ENCODE data around the gene SCYGR3.
"Not testable (repeated sequence)": the region's sequence is repeated elsewhere in the genome, so short reads cannot be mapped to it uniquely, and the experiment has no call there.

Gene SCYGR3

DNA sequence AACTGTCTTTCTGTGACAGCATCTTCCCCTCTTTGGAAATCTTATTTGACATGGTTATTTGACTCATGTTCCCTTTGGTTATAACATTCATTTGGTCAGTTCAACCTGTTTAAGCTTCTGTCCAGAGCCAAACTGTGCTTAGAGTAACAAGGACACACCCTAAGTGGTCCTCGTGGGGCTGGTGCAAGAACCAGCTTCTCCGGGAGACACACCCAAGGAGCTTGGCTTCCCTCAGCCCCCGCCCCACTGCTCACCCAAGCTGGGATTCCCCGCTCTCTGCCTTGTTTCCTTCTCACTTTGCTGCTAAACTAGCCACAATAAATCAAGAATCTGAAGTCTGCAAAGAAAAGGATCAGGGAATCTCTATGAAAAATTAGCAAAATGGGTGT, 1.4 kb downstream of the SCYGR3 start:
- no peak for DNase-seq (ENCODE audit: low read depth)

DNA sequence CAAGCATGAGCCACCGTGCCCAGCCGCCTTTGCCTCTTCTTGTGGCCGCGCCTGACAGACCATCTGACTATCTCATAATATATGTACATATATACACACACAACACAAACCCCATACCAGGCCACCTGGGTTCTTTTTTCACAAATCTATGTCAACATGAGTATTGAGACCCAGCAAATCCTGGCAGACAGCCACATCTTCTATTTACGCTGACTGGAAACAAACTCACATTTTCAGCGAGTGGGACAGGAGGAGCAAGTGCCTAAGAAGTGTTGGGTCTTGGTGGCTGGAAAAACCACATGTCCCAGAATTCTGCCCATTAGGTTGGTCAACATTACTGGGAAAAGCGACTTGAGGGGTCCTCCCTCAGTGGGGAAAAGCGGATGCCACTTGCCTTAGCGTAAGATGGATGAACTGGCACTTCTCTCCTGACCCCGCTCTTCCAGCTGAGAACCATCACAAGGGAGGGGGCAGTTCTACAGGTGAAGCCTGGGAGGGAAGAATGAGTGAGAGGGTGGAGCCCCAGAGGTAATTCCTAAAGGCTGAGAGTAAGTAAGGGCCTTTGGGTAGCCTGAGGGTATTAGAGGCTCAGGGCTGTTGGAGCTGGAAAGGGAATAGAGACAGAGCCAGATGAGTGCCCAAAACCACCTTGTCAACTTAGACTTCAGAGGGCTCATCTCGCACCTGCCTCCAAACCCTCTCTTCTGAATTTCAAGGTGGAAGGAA, 1.9 kb downstream of the SCYGR3 start:
- DNase-seq (ENCODE audit: low read depth), result no peak

DNA sequence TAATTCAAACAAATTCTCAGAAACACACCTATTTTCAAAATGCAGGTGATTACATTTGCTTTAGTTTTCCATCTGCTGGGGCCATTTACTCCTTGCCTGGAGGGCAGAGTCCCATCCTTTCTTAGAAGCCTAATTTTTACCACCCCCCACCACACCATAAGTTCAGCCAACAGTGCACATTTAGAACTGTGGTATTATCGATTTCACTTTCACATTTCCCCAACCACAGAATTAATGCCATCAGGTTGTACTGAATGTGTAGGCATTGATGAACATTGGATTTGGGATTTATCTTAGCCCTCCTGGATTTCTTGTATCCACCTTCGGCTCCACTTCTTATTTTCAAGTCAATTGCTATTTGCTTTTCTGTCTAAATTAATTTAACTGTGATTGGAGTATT, 4.5 kb downstream of the SCYGR3 start:
- DNase-seq (ENCODE audit: low read depth), result no peak

DNA sequence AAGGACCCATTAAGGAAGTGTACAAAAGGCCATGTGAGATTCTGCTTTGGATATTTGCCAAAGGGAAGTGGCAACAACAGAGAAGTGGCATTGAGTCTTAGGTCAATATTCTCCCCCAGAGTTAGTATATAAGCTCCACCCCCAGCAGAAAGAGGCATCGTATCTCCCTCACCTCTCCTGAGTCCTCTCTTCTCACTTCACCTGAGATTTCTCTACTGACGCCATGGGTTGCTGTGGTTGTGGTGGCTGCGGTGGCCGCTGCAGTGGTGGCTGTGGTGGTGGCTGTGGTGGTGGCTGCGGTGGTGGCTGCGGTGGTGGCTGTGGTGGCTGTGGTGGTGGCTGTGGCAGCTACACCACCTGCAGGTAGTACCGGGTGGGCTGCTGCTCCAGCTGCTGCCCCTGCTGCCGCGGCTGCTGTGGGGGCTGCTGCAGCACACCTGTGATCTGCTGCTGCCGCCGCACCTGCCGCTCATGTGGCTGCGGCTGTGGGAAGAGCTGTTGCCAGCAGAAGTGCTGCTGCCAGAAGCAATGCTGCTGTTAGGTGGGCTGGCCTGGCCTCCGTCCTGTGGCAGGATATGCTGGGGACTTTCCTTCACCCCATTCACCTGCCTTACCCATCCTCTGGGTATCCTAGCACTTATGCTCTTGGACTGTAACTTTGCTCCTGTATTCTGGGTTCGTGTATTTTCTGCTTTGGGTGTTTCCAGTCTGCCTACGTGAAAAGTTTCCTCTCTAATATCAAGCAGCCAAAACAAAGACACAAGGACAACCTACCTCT, 5.9 kb downstream of the SCYGR3 start:
- no peak for DNase-seq (ENCODE audit: low read depth)

DNA sequence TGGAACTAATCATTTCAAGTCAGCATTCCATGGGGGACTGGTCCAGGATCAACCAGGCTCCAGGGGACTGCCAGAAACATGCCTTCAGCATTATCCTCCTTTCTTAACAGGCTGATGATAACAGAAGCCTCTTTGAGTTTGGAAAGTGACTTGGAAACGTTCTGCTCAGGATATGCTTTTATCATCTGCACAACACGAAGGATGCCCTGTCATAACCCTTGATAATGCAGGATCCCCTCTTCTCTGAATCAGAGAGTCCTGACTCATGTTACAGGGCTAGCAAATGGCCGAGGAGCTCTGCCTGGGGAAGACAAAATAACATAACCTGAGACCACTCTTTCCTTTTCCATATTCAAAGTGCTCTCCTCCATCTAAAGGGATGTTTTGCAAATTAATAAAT, 6.7 kb downstream of the SCYGR3 start:
- DNase-seq (ENCODE audit: low read depth), result no peak

DNA sequence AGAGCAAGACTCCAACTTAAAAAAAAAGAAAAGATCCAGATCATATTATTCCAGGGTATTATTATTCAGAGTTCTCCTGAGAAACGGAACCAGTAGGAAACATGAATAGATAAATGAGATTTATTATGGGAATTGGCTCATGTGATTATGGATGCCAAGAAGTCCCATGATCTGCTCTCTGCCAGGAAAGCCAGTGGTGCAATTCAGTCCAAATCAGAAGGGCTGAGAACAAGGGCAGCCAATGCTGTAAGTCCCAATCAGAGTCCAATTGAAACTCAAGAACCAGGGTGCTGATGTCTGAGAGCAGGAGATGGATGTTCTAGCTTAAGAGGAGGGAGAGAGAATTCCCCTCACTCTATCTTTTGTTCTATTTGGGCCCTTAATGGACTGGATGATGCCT, 8.2 kb downstream of the SCYGR3 start:
- no peak for DNase-seq (ENCODE audit: low read depth)

DNA sequence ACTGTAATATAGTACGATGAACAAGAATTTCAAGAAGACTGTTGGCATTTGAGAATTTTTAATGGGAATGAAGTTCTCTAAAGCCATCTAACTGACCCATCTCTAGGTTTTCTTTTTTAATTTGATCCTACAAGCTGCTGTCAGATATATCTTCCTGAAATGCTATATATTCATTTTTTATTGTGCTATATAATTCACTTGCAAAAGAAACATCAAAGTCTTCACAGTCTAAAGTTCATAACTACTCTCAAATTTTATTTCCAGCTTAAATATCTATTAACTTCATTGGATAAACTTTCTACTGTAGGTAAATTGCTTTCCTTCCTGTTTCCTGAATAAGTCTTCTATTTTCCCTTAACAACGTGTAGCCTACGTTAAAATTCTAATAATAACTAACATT, 12.3 kb downstream of the SCYGR3 start:
- DNase-seq (ENCODE audit: low read depth), result no peak

DNA sequence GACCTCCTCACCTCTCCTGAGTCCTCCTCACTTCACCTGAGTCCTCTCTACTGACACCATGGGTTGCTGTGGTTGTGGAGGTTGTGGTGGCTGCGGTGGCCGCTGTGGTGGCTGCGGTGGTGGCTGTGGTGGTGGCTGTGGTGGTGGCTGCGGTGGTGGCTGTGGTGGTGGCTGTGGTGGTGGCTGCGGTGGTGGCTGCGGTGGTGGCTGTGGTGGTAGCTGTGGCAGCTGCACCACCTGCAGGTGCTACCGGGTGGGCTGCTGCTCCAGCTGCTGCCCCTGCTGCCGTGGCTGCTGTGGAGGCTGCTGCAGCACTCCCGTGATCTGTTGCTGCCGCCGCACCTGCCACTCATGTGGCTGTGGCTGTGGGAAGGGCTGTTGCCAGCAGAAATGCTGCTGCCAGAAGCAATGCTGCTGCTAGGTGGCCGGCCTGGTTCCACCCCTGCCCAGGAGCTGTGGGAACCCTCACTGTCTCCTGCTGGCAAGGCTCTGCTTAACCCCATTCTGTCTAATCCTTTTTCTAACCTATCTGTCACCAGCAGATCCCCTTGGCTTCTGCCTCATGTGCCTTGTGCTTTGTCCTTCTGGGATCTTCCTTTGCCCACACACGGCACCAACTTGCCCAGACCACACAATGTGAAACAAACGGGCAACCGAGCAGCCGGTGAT, 15.7 kb downstream of the SCYGR3 start, which contains the start of gene SCYGR2:
Gene SCYGR2 (plus strand): TSS at position 59 of the 669 bp plus-strand sequence. CDS start 0 bp downstream, at position 59.
- not testable (repeated sequence) for DNase-seq (ENCODE audit: low read depth)

DNA sequence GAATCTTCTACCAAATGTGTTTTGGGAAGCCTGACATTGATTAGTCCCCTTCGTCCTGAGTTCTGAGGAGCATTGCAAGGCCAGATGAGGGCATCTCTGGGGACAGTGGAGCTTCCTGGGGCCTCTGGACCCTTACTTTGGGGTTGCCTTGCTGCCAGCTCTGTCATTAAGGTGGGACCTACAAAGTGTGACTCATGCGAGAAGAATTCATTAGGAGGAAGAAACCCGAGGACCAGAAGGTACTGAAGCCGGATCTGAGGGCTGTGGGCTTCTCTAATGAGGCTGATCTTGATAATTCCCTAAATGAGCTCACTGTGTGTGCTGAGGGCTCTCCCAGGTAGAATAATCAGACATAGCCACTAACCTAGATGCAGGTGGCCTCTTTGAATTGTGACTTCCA, 16.6 kb downstream of the SCYGR3 start:
- DNase-seq (ENCODE audit: low read depth), result no peak

DNA sequence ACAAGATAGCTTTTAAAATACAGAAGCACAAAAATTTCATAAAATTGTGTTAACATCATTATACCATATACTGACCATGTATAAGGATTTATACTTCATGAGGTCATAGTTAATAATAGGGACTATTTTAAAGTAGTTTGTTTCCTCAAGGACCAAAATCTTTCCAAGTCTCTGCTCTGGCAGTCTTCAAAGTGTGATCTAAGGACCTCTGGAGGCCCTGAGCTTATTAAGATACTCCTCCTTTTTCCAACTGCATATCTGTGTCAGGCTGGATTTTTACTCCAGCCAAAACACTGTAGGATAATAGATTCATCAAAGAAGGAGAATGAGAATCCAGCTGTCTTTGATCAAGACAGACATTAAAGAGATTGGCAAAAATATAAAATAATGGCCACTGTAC, 17.6 kb downstream of the SCYGR3 start:
- no peak for DNase-seq (ENCODE audit: low read depth)

DNA sequence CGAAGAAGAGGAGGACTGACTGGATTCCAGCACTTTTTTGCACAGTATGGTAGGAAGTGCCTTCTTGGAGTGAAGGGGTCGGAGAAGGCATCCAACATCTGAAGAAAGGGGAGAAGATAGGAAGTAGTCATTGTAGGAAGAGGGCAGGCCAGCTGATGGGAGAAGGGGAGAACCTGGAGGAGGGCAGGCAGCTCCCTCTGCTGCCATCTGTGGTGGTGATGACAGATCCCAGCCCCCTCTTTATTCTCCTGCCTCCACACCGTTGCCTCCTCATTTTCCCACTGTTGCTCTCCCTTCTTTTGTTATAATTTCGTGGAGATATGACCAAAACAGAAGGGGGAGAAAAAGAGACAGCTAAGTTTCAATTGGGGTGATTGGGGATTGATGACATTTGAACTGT, 18.8 kb downstream of the SCYGR3 start:
- no peak for DNase-seq (ENCODE audit: low read depth)

DNA sequence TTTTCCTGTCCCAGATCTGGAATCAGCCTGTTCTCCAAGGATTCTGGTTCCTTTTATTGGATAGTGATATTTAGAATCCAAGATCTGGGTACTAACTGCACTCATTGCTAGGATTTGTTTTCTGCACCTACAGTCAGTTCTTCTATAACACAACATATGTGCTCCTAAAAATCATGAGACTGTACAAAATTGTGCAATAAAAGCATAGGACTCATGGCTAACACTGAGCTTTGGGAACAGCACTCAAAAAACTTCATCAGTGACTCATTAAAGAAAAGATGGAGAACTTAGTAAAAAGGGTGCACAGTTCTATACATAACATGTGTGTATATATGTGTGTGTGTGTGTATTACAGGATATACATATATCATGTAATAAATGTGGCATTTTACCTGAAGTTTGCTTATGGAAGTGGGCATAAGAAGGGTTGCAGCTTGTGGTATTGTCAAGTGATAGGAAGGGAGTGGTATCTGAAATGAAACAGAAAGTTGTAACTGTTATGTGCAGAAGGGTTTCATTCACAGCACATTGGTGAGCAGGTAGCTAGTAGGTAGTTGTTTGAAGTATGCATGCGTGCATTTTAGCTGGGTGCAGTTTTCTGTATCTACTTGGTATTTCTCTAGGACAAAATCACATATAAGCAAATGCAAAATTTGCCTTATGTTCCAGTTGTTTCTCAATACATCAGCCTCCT, 21.8 kb downstream of the SCYGR3 start:
- DNase-seq (ENCODE audit: low read depth), result no peak

DNA sequence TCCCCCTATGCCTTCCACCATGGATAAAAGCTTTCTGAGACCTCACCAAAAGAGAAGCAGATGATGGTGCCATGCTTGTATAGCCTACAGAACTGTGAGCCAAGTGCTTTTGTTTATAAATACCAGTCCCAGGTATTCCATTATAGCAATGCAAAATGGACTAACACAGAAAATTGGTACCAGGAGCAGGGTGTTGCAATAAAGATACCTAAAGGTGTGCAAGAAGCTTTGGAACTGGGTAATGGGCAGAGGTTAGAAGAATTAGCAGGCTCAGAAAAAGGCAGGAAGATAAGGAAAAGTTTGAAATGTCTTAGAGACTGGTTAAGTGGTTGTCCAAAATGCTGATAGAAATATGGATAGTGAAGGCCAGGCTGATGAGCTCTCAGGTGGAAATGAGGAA, 32.3 kb downstream of the SCYGR3 start:
- no peak for DNase-seq (ENCODE audit: low read depth)

DNA sequence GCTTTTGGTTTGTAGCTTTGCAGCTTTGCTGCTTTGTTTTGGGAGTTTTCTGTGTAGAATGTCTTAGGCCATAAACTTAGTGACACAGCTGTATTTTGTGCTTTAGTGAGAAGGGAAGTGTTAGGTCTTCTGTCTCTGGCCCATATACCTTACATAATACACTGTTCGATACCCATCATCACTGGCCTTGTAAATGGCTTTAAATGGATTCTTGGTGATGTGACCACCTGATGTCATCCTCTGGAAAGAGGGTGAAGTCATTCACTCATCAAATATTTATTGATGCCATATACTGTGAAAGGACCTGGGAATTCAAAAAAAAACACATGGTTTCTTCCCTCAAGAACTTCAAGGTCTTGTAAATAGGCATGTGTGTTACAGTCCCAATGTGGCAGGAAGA, 34.8 kb downstream of the SCYGR3 start:
- no peak for DNase-seq (ENCODE audit: low read depth)

DNA sequence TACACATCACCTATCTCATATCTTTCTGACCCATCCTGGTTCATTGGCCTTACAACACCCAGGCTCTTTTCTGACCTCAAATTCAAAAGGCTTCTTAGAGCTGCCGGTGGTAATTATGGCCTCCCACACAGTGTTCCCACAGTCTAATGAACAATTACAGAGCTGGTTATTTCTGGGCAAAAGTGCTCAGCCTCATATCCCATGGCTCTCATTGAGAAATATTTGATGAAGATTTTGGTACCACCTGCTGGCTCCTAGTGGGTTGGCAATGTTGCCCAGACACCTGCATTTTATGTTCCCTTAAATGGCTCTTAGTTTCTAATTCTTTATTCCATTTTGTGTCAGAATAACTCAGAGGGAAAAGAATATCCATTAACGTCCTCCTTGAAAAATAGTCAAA, 36.0 kb downstream of the SCYGR3 start:
- DNase-seq (ENCODE audit: low read depth), result no peak

DNA sequence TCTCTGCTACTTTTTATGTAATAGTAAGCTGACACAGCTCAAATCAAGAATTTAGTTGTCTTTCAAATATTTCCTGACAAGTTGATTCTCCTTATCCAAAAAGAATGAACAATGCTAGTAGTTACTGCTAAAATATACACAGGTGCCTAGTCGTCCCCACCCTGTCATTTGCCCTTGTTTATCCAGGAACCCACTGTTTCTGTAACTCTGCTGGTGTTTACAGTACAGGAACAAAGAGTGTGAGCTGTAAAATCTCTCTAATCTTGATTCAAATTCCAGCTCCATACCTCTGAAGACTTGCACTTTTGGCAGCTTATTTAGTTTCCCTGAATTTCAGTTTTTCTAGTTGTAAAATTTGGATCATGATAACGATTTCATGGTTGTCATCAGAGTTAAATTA, 37.1 kb downstream of the SCYGR3 start:
- DNase-seq (ENCODE audit: low read depth), result no peak

DNA sequence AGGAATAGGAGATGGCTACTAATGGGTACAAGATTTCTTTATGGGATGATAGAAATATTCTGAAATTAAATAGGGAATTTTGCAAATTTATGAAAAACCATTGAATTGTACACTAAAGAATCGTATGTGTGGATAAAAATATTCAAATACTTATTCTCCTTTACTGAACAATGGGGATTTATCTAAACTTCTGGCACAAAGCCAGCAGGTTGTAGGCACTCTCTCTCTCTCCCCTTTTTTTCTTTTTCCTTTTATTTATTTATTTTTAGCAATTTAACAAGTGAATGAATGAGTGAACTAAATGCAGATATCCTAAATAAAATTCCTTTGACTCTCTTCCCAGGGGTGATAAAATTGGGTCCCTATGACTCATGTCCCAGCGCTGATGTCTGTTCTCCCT, 37.8 kb downstream of the SCYGR3 start:
- no peak for DNase-seq (ENCODE audit: low read depth)

DNA sequence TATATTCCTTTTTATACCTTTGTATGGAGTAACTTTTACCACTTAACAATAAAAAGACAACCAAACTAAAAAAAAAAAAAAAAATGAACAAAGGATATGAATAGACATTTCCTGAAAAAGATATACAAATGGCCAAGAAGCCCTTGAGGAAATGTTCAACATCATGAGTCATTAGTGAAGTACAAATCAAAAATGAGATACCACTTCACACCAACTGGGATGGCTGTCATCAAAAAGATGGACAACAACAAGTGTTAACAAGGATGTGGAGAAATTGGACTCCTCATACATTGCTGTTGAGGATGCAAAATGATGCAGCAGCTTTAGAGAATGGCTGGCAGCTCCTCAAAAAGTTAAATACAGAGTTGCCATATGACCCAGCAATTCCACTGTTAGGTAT, 38.5 kb downstream of the SCYGR3 start:
- DNase-seq (ENCODE audit: low read depth), result no peak

DNA sequence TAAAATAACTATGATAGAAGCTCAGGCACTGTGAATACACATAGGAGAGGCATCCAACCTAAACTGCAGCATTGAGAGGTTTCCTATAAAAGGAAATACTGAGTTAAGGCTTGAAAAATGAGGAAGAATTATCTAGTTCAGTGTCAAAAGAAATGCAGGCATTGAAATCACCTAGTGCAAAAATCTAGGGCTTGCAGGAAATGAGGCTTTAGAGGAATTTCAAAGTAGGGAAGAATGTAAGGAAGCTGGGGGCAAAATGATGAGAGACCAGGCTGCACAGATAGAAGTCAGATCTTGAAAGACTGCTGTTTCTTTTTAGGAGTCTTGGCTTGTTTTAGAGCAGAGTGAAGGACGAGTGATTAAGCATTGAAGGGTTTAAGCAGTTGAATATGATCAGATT, 44.0 kb downstream of the SCYGR3 start:
- DNase-seq (ENCODE audit: low read depth), result no peak

DNA sequence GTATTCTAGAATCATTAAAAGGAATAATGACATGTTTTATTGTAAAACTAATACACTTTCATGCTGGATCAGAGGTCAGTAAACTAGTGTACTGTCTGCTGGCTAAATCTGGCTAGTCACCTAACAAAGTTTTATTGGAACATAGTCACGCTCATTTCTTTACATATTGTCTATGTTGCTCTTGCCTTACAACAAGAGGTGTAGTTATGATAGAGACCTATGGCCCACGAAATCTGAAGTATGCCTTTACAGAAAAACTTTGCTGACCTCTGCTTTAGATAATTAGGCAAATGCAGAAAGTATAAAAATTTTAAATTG, 45.8 kb downstream of the SCYGR3 start:
- no peak for DNase-seq (ENCODE audit: low read depth)

DNA sequence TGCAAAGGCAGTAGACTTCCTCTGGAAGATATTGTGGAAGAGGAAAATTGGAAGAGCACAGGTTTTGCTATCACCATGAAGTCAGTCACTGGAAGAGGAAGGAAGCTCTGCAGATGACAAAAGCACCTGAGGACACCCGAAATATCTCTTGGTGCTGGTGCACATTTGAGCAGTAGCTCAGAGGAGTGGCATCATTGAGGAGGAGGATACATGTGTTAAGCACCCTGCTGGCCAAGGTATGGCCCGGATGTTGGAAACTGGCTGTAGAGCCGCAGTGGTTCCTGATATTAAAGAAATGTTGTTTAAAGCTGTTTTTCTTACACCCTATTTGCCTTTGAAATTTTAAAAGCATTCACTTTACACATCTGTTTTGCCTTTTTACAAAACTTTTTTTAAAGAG, 48.6 kb downstream of the SCYGR3 start:
- DNase-seq (ENCODE audit: low read depth), result no peak

DNA sequence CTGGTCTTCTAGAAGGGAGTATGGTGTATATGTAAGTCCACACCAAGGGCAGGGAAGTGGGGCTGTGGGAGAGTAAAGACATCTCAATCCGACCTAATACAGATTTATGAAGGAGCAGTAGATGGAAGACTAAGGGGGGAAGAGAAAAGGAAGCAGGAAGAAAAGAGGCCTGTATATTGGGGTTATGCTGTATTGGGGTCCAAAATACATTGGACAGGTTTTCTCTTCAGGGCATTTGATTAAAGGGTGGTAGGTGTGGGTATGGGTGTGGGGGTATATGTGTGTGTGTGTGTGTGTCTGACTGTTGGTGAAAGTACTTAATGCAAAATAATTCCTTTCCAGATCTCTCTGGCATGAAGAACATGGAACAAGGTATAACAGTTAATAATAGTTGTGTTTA, 49.6 kb downstream of the SCYGR3 start:
- DNase-seq (ENCODE audit: low read depth), result no peak
